Right lobe of liver (tissue), 4 donors: ENCODE data around the gene PPP2R5B.

Source experiments
- CTCF ChIP-seq, 4 donors: fragments of 200-600 bp in 3 of 4; fragments of 450-650 bp in 1 of 4; IDR thresholded peaks; one replicate each; pipeline versions ENCODE4 v1.5.1 to v1.8.0; 2016 to 2022; ENCODE audit warnings: antibody characterized with exemption in 4 of 4, mild to moderate bottlenecking in 2 of 4
- POLR2A ChIP-seq: fragments of 450-650 bp; IDR thresholded peaks from one replicate; pipeline ENCODE4 v1.6.1; 2017; ENCODE audit warnings: antibody characterized with exemption, mild to moderate bottlenecking
- donor health status: DM: no; HTN: no; CAD: no.
- donor health status: DM: no; HTN: no; CAD: no.
- donor health status: DM: no; HTN: yes; CAD: no.

GRCh38 chr11:64876835-64877341, 47.6 kb upstream of the PPP2R5B start:
- TF ChIP-seq POLR2A (no peak), CTCF (IDR thresholded peaks at IDR 0.05) (no peak)
